GM12878 (cell line): ENCODE measurements around the gene DDX39B. TPM values are rescaled to one million over a fixed set of nuclear protein-coding genes. Genes with fewer than 3 reads are reported as not detected.

Experiments used
- ATAC-seq: fragments of 200-7000 bp; cut with Tn5 transposase; 3 replicates; pipeline ENCODE4 v1.9.1; 2020; ENCODE audit warnings: mild to moderate bottlenecking, moderate library complexity
- BruUV-seq: library from RNA; stranded (reverse); fragments of 400-500 nt; replicated peaks from 2 replicates; lab custom pipeline; 2021; lab: Mats Ljungman, UMichigan
- CTCF ChIA-PET: fragments of 300-600 bp; sonication (Branson Sonifier 250); formaldehyde crosslinking; extraction: SDS; loops from one replicate; lab custom pipeline; 2021; ENCODE audit warnings: inconsistent platforms; lab: Yijun Ruan, JAX
- POLR2A ChIA-PET: fragments of 350-600 bp; formaldehyde crosslinking; extraction: SDS; loops from one replicate; lab custom pipeline; 2021; ENCODE audit warnings: inconsistent platforms; lab: Charles Lee
- RAD21 ChIA-PET: fragments of 300-600 bp; sonication (Branson Sonifier 250); formaldehyde crosslinking; loops from one replicate; lab custom pipeline; 2023; ENCODE audit warnings: antibody characterized with exemption; ENCODE audit not compliant: unreplicated experiment; lab: Charles Lee
- SMC1A ChIA-PET: fragments of 300-600 bp; sonication (Branson Sonifier 250); formaldehyde crosslinking; loops from one replicate; lab custom pipeline; 2023; ENCODE audit not compliant: unreplicated experiment, uncharacterized antibody; lab: Charles Lee
- DNase-seq: peaks from one replicate; pipeline ENCODE4 v3.0.0-alpha.2; 2011; ENCODE audit warnings: low read depth, low spot score
- FAIRE-seq: peaks from 3 replicates; lab custom pipeline; 2011; peaks lifted over from hg19 to GRCh38; lab: Jason Lieb, UNC
- H2AFZ ChIP-seq: 2 replicates; pipeline ENCODE4 v1.6.0; 2011; ENCODE audit warnings: low read depth, low read length, control low read depth; ENCODE audit not compliant: control insufficient read depth
- H3K27ac ChIP-seq: 2 replicates; pipeline ENCODE4 v1.5.1; 2011; ENCODE audit warnings: control low read depth; ENCODE audit not compliant: control insufficient read depth, insufficient read depth
- H3K27me3 ChIP-seq, 2 experiments: replicated peaks in 1 of 2; 2 replicates each; pipeline versions ENCODE4 v1.6.0 to v1.6.1; 2011; ENCODE audit warnings: low read length in 1 of 2; ENCODE audit not compliant: control insufficient read depth in 2 of 2, insufficient read depth in 2 of 2
- H3K36me3 ChIP-seq, 2 experiments: 2 replicates each; pipeline ENCODE4 v1.5.1; 2011; ENCODE audit warnings: low read length in 1 of 2; ENCODE audit not compliant: control insufficient read depth in 2 of 2, insufficient read depth in 2 of 2
- H3K4me1 ChIP-seq: 2 replicates; pipeline ENCODE4 v1.6.1; 2011; ENCODE audit warnings: mild to moderate bottlenecking, low read length, moderate library complexity, mixed read lengths; ENCODE audit not compliant: control insufficient read depth, insufficient read depth
- H3K4me2 ChIP-seq: 2 replicates; pipeline ENCODE4 v1.6.0; 2011; ENCODE audit warnings: control low read depth; ENCODE audit not compliant: control insufficient read depth, insufficient read depth
- H3K4me3 ChIP-seq: fragments of 200-600 bp; sonication (generic); 2 replicates; pipeline ENCODE4 v1.5.1; 2016
- H3K79me2 ChIP-seq: 2 replicates; pipeline ENCODE4 v1.6.0; 2011; ENCODE audit warnings: low read length; ENCODE audit not compliant: control insufficient read depth, insufficient read depth
- H3K9ac ChIP-seq: 2 replicates; pipeline ENCODE4 v1.8.0; 2011; ENCODE audit warnings: low read length, control low read depth, mixed read lengths; ENCODE audit not compliant: control insufficient read depth, insufficient read depth
- H3K9me3 ChIP-seq: replicated peaks from 3 replicates; pipeline ENCODE4 v1.5.1; 2011; ENCODE audit warnings: mild to moderate bottlenecking, low read length; ENCODE audit not compliant: control insufficient read depth, insufficient read depth
- H4K20me1 ChIP-seq: 2 replicates; pipeline ENCODE4 v1.6.0; 2011; ENCODE audit not compliant: control insufficient read depth, insufficient read depth
- ATF7 ChIP-seq: fragments of 450-650 bp; IDR thresholded peaks from 2 replicates; pipeline ENCODE4 v1.6.1; 2016; ENCODE audit warnings: low read depth, mild to moderate bottlenecking
- BACH1 ChIP-seq: fragments of 450-650 bp; IDR thresholded peaks from 2 replicates; pipeline ENCODE4 v1.6.1; 2017; ENCODE audit warnings: mild to moderate bottlenecking, borderline replicate concordance
- BRCA1 ChIP-seq: IDR thresholded peaks from 2 replicates; pipeline ENCODE4 v1.6.1; 2011; ENCODE audit warnings: low read depth, low read length, improper control_type of control experiment
- CEBPB ChIP-seq, 2 experiments: fragments of 150-350 bp in 1 of 2; IDR thresholded peaks; 2 replicates each; pipeline ENCODE4 v1.6.1; 2012 to 2014; ENCODE audit warnings: low read depth in 2 of 2, low read length in 2 of 2, borderline replicate concordance in 1 of 2, inconsistent platforms in 1 of 2
- CHD4 ChIP-seq: fragments of 200-600 bp; sonication (generic); IDR thresholded peaks from 2 replicates; pipeline ENCODE4 v1.6.1; 2016; ENCODE audit warnings: mild to moderate bottlenecking
- CREM ChIP-seq: IDR thresholded peaks from 2 replicates; pipeline ENCODE4 v1.6.1; 2014; ENCODE audit warnings: antibody characterized with exemption, low read depth
- DPF2 ChIP-seq: fragments of 450-650 bp; IDR thresholded peaks from 2 replicates; pipeline ENCODE4 v1.6.1; 2017; ENCODE audit warnings: mild to moderate bottlenecking
- EP300 ChIP-seq, 2 experiments: fragments of 150-350 bp in 1 of 2; IDR thresholded peaks; 2 replicates each; pipeline ENCODE4 v1.6.1; 2011 to 2012; ENCODE audit warnings: low read depth in 2 of 2, low read length in 2 of 2, borderline replicate concordance in 1 of 2, improper control_type of control experiment in 1 of 2, inconsistent platforms in 1 of 2; ENCODE audit not compliant: control insufficient read depth in 1 of 2
- ETV6 ChIP-seq, 2 experiments: fragments of 450-650 bp in 1 of 2; IDR thresholded peaks in 1 of 2; conservative IDR thresholded peaks in 1 of 2; 2 replicates each; pipeline ENCODE4 v1.6.1; 2014; ENCODE audit warnings: antibody characterized with exemption in 1 of 2, borderline replicate concordance in 1 of 2, low read depth in 1 of 2, mild to moderate bottlenecking in 1 of 2, moderate library complexity in 1 of 2
- GATAD2B ChIP-seq: fragments of 450-650 bp; conservative IDR thresholded peaks from 2 replicates; pipeline ENCODE4 v1.6.1; 2017; ENCODE audit warnings: low read depth, mild to moderate bottlenecking, moderate library complexity
- HDAC2 ChIP-seq: fragments of 200-600 bp; sonication (generic); IDR thresholded peaks from 2 replicates; pipeline ENCODE4 v1.6.1; 2017
- HDGF ChIP-seq: fragments of 450-650 bp; IDR thresholded peaks from 2 replicates; pipeline ENCODE4 v1.6.1; 2016; ENCODE audit warnings: antibody characterized with exemption
- IKZF1 ChIP-seq: fragments of 450-650 bp; conservative IDR thresholded peaks from 2 replicates; pipeline ENCODE4 v1.6.1; 2017; ENCODE audit warnings: antibody characterized with exemption, mild to moderate bottlenecking
- IRF4 ChIP-seq: IDR thresholded peaks from 2 replicates; pipeline ENCODE4 v1.6.1; 2011; ENCODE audit warnings: low read depth, low read length
- JUNB ChIP-seq: IDR thresholded peaks from 2 replicates; pipeline ENCODE4 v1.6.1; 2016; ENCODE audit warnings: antibody characterized with exemption, mild to moderate bottlenecking
- MEF2A ChIP-seq: IDR thresholded peaks from 2 replicates; pipeline ENCODE4 v1.6.1; 2011; ENCODE audit warnings: low read depth, mild to moderate bottlenecking, low read length, moderate library complexity; ENCODE audit not compliant: insufficient read depth
- MEF2B ChIP-seq: fragments of 450-650 bp; IDR thresholded peaks from 2 replicates; pipeline ENCODE4 v1.6.1; 2018; ENCODE audit warnings: mild to moderate bottlenecking, moderate library complexity; ENCODE audit not compliant: partially characterized antibody, poor library complexity, severe bottlenecking
- MTA2 ChIP-seq: fragments of 450-650 bp; IDR thresholded peaks from 2 replicates; pipeline ENCODE4 v1.6.1; 2016; ENCODE audit warnings: low read depth, mild to moderate bottlenecking, moderate library complexity
- MYB ChIP-seq: fragments of 150-350 bp; IDR thresholded peaks from 2 replicates; pipeline ENCODE4 v1.6.1; 2014; ENCODE audit warnings: mild to moderate bottlenecking, low read depth, low read length, borderline replicate concordance
- NBN ChIP-seq: fragments of 450-650 bp; IDR thresholded peaks from 2 replicates; pipeline ENCODE4 v1.6.1; 2016
- RAD51 ChIP-seq: fragments of 450-650 bp; IDR thresholded peaks from 2 replicates; pipeline ENCODE4 v1.6.1; 2016; ENCODE audit warnings: moderate library complexity, mild to moderate bottlenecking, inconsistent platforms
- SPI1 ChIP-seq: IDR thresholded peaks from 2 replicates; pipeline ENCODE4 v1.6.1; 2011; ENCODE audit warnings: low read depth, mild to moderate bottlenecking, low read length, moderate library complexity, borderline replicate concordance; ENCODE audit not compliant: insufficient read depth
- SRF ChIP-seq, 2 experiments: IDR thresholded peaks; 2 replicates each; pipeline ENCODE4 v1.6.1; 2011; ENCODE audit warnings: low read depth in 2 of 2, low read length in 2 of 2, mild to moderate bottlenecking in 1 of 2, moderate library complexity in 1 of 2
- STAT3 ChIP-seq: IDR thresholded peaks from 2 replicates; pipeline ENCODE4 v1.6.1; 2011; ENCODE audit warnings: low read depth, low read length, improper control_type of control experiment
- TARDBP ChIP-seq: IDR thresholded peaks from 2 replicates; pipeline ENCODE4 v1.6.1; 2016; ENCODE audit warnings: borderline replicate concordance
- TCF12 ChIP-seq: IDR thresholded peaks from 2 replicates; pipeline ENCODE4 v1.6.1; 2011; ENCODE audit warnings: low read depth, mild to moderate bottlenecking, low read length
- ZBED1 ChIP-seq: IDR thresholded peaks from 2 replicates; pipeline ENCODE4 v1.6.1; 2016; ENCODE audit warnings: borderline replicate concordance
- WGBS: methylation state at CpG from one replicate; pipeline ENCODE4 v1.1.6; 2016; ENCODE audit warnings: low lambda C conversion rate; ENCODE audit not compliant: insufficient replicate concordance, insufficient coverage; ENCODE audit errors: missing lambda C conversion rate; 5-methylcytosine and 5-hydroxymethylcytosine counted together
- in situ Hi-C: fragments of 300-500 bp; cut with MboI; formaldehyde crosslinking; loops from 9 replicates; pipeline ENCODE4 v1.14.3; 2018; ENCODE audit warnings: mixed read lengths
- intact Hi-C: fragments of 100-400 bp; cut with micrococcal nuclease; formaldehyde crosslinking; loops from one replicate; pipeline ENCODE4 v1.14.2; 2022; ENCODE audit not compliant: unreplicated experiment
- polyA plus RNA-seq, 11 experiments: library from polyadenylated mRNA; depleted of rRNA in 4 of 11; unstranded in 6 of 11; stranded (reverse) in 5 of 11; fragments of >200 nt; fragmentation: Nextera tagmentation in 4 of 11; fragmentation: Illumina TruSeq in 1 of 11; extraction: Ambion mirVana in 4 of 11; extraction: Trizol in 1 of 11; gene quantifications; 1 replicate in 1 of 11; 2 replicates in 10 of 11; pipeline versions ENCODE4 v1.2.1 to v1.2.3, GENCODE V29; 2011 to 2016; ENCODE audit warnings: inconsistent platforms in 2 of 11, missing spikeins in 2 of 11, low read depth in 1 of 11
- total RNA-seq, 4 experiments: library from RNA; depleted of rRNA in 3 of 4; stranded (reverse); fragments of >200 nt in 3 of 4; fragmentation: Illumina TruSeq in 1 of 4; extraction: Trizol in 1 of 4; gene quantifications; 2 replicates each; pipeline versions ENCODE4 v1.2.1 to v1.2.3, GENCODE V29; 2013 to 2021

DDX39B gene
- total and polyA plus RNA-seq, 10 of the 15 experiments (the other 5 are each of a cell fraction or from before 2014, with no cell fraction given): 271 to 661 (median 330) TPM

DNA sequence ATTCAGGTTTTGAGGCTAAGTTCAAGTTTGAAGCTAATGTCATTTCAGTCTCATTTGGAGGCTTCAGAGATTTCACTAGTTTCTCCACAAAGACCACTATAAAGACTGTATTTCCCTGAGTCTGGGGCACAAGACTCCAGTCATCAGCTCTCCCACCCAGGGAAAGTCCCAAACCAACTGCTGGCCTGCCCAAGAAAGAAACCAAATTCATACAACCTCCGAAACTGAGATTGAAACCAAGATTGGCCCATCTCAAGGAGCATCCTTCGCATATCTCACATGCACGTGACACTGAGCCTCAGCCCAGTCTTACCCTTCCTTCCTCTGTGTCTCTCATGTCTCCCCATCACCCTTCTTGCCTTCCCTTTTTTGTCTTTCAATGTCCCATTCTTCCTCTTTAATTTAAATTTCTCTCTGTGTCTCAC lies 26.7 kb upstream of the DDX39B start:
- ChIA-PET RAD21 (interaction anchor here (0.9 to 5.5 kb wide), 9 partner anchors 8 to 294 kb away, joined by 3 to 62 read pairs (median 7); partner anchors contain the start of genes LTB and NEU1), CTCF (interaction anchor here (3.2 to 34.8 kb wide), 3 partner anchors 10 to 19 kb away, joined by 34 to 2098 read pairs (median 38); partner anchors contain the start of genes LST1, LTB, NCR3 and TNF), POLR2A (interaction anchor here (0.5 to 15.1 kb wide), 12 partner anchors 8 to 267 kb away, joined by 3 to 222 read pairs (median 6); partner anchors contain the start of genes ATP6V1G2, LST1, LTB and NCR3), SMC1A (interaction anchor here (1.0 to 45.5 kb wide), 4 partner anchors 14 to 76 kb away, joined by 3 to 1989 read pairs (median 996); partner anchors contain the start of genes ATP6V1G2, DDX39B, LST1 and LTA)
- BruUV-seq: no TSS peak
- Histone ChIP-seq H3K79me2 (peaks cover 27% of the 10 kb centered on the region), H4K20me1 (no peaks in the 10 kb centered on the region), H3K36me3 (no peaks in the 10 kb centered on the region), H3K4me1 (peaks cover 64% of the 10 kb centered on the region), H3K4me3 (peak overlapping the region; percentile 41; the same call in 1 of the 2 replicates), H2AFZ (no peak overlapping the region), H3K27me3 (no peaks in the 10 kb centered on the region), H3K4me2 (peak overlapping the region; percentile 82), H3K9ac (peak overlapping the region; percentile 52; the same call in 1 of the 2 replicates), H3K9me3 (no peaks in the 10 kb centered on the region), H3K27ac (peak overlapping the region; percentile 90)
- intact Hi-C loops: loop anchor here (1.0 kb wide), 1 partner anchor 8 kb away; no protein-coding TSS in a partner anchor
- in situ Hi-C loops: loop anchor here (25.0 kb wide), 2 partner anchors 1044 to 1394 kb away; partner anchors contain the start of genes BRD2 and HLA-DMA
- FAIRE-seq: peak; percentile 96
- 0% methylated on average over 3 of the region's 3 CpGs for WGBS
- DNase-seq: peak; percentile 94
- peak; percentile 77 for ATAC-seq
- TF ChIP-seq IRF4 (peak; percentile 83), TARDBP (no peak), ATF7 (peak; percentile 75), MEF2A (peak; percentile 61; the same call in 1 of the 2 replicates), STAT3 (no peak), MEF2B (peak; percentile 67), HDGF (peak; percentile 93; the same call in 1 of the 2 replicates), TCF12 (no peak), CREM (peak; percentile 77), EP300 (IDR thresholded peaks at IDR 0.05; ENCODE audit: borderline replicate concordance in 1 of 2, control insufficient read depth in 1 of 2, low read depth in 2 of 2, low read length in 2 of 2) (peak; percentile 54 to 69; a peak in 2 of 4 replicates), IKZF1 (peak; percentile 95), ZBED1 (peak; percentile 83; the same call in 1 of the 2 replicates), DPF2 (peak; percentile 85), CEBPB (IDR thresholded peaks at IDR 0.05; ENCODE audit: borderline replicate concordance in 1 of 2, low read depth in 2 of 2, low read length in 2 of 2) (no peak), JUNB (peak; percentile 42), SRF (IDR thresholded peaks at IDR 0.05; ENCODE audit: low read depth in 2 of 2, low read length in 2 of 2) (peak in 1 of 2 experiments; percentile 12; a peak in 1 of 4 replicates), BRCA1 (no peak), CHD4 (no peak), SPI1 (peak; percentile 61; the same call in 1 of the 2 replicates), HDAC2 (peak; percentile 51; the same call in 1 of the 2 replicates), ETV6 (conservative IDR thresholded peaks at IDR 0.05 in 1 of 2, IDR thresholded peaks at IDR 0.05 in 1 of 2; ENCODE audit: borderline replicate concordance in 1 of 2, low read depth in 1 of 2) (peak in 1 of 2 experiments; percentile 96; a peak in 2 of 4 replicates), RAD51 (peak; percentile 94), MTA2 (peak; percentile 81), GATAD2B (0 out of 2 replicates have a peak, but pooled peaks have one; percentile 34), BACH1 (peak; percentile 25; the same call in 1 of the 2 replicates), MYB (peak; percentile 82; the same call in 1 of the 2 replicates), NBN (peak; percentile 95)
